ENCODE data around the gene COLEC12.

The COLEC12 gene

DNA sequence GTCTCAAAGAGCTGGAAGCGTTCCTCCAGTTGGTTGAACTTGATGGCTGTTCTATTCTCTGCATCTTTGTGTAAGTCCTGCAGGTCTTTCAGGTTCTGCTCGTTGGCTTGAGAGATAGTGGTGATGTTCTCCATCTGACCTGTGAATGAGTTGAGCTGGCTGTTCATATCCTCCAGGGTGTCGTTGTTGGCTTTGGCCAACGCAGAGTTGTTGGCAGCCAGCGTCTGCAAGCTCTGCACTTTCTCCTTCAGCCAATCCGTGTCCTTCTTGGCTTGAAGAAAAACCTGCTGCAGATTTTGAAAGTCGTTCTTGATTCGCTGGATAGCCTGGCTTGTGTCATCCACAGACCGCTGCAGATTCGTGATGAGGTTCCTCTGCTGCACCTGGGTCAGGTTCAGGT, 153.9 kb downstream of the COLEC12 start:
- no peak overlapping the region for H3K27ac ChIP-seq (ENCODE audit: low read length, poor library complexity, severe bottlenecking)

DNA sequence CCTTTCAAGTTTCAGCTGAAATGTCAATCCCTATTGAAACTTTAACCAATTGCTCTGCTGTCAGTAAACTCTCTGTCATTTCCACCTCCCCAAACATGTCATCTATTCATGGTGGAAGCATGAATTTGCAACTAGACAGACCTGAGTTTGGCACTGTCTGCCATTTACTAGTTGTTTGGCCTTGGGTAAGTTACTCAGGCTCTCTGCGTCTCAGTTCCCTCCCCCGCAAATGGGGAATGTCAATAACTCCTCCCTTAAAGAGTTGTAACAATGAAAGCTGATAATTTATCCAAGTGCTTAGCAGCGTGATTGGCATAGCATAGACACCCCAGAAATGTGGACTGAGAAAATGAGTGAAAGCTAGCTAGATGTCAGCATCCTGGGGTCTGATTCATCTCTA, 159.4 kb downstream of the COLEC12 start:
- H3K27me3 ChIP-seq (ENCODE audit: control insufficient read depth in 1 of 2, insufficient read depth in 1 of 2, low read length in 2 of 2), result no peaks in the 10 kb centered on the region
- WGBS, result 96% methylated on average over 2 of the region's 3 CpGs
- H2AFZ ChIP-seq (ENCODE audit: low read depth, low read length), result no peak overlapping the region
- no peak overlapping the region for H3K4me3 ChIP-seq (ENCODE audit: insufficient read depth in 1 of 2, low read depth in 1 of 2, low read length in 2 of 2)
- no peak overlapping the region for H3K23ac ChIP-seq (ENCODE audit: low read length in 2 of 2)
- H3K27ac ChIP-seq (ENCODE audit: low read length, poor library complexity, severe bottlenecking), result no peak overlapping the region
- H3K18ac ChIP-seq (ENCODE audit: low read depth in 1 of 2, low read length in 2 of 2), result no peak overlapping the region
- no peak overlapping the region for H2AK5ac ChIP-seq (ENCODE audit: low read length, severe bottlenecking)
- no peak overlapping the region for H4K91ac ChIP-seq (ENCODE audit: low read length)
- H2BK5ac ChIP-seq (ENCODE audit: low read depth, low read length, poor library complexity, severe bottlenecking), result no peak overlapping the region
- no peak overlapping the region for H2BK15ac ChIP-seq (ENCODE audit: low read depth, poor library complexity, severe bottlenecking)
- no peaks in the 10 kb centered on the region for H3K79me1 ChIP-seq (replicated peaks; ENCODE audit: low read length, poor library complexity, severe bottlenecking)
- no peak overlapping the region for H3K4ac ChIP-seq (ENCODE audit: low read depth in 1 of 2, low read length in 2 of 2)
- no peak overlapping the region for H3K4me2 ChIP-seq (ENCODE audit: low read length, poor library complexity, severe bottlenecking)
- H3K4me1 ChIP-seq (ENCODE audit: control insufficient read depth, insufficient read depth, low read depth, low read length), result no peaks in the 10 kb centered on the region
- H3K9ac ChIP-seq (ENCODE audit: low read length), result no peak overlapping the region
- H3K9me3 ChIP-seq (ENCODE audit: control insufficient read depth, low read length), result peaks cover 8% of the 10 kb centered on the region
- no peak overlapping the region for H2BK12ac ChIP-seq (ENCODE audit: low read length in 2 of 2)
- peaks cover 0 to 97% of the 10 kb centered on the region in 2 experiments for H3K36me3 ChIP-seq (ENCODE audit: control insufficient read depth in 1 of 2, insufficient read depth in 2 of 2, low read depth in 1 of 2, low read length in 2 of 2)
- no peak overlapping the region for H4K8ac ChIP-seq (ENCODE audit: low read length)
- no peak overlapping the region for H2BK120ac ChIP-seq (ENCODE audit: low read depth, low read length)
- DNase-seq, result no peak
- H3K14ac ChIP-seq (ENCODE audit: low read length in 2 of 2), result no peak overlapping the region

More for the DNA sequence above, 153.9 kb downstream of the COLEC12 start:
- Histone ChIP-seq H3K4me3 (ENCODE audit: insufficient read depth in 1 of 2, low read depth in 1 of 2, low read length in 2 of 2) (peak overlapping the region in 1 of 2 experiments; percentile 12), H3K14ac (ENCODE audit: low read length in 2 of 2) (no peak overlapping the region), H3K4me2 (ENCODE audit: low read length, poor library complexity, severe bottlenecking) (no peak overlapping the region), H3K36me3 (ENCODE audit: control insufficient read depth in 1 of 2, insufficient read depth in 2 of 2, low read depth in 1 of 2, low read length in 2 of 2) (peaks cover 7 to 78% of the 10 kb centered on the region in 2 experiments), H2AFZ (ENCODE audit: low read depth, low read length) (no peak overlapping the region), H3K4me1 (ENCODE audit: control insufficient read depth, insufficient read depth, low read depth, low read length) (no peaks in the 10 kb centered on the region), H2BK120ac (ENCODE audit: low read depth, low read length) (no peak overlapping the region), H2BK5ac (ENCODE audit: low read depth, low read length, poor library complexity, severe bottlenecking) (no peak overlapping the region), H2BK12ac (ENCODE audit: low read length in 2 of 2) (no peak overlapping the region), H4K8ac (ENCODE audit: low read length) (no peak overlapping the region), H3K18ac (ENCODE audit: low read depth in 1 of 2, low read length in 2 of 2) (no peak overlapping the region), H2BK15ac (ENCODE audit: low read depth, poor library complexity, severe bottlenecking) (no peak overlapping the region), H3K23ac (ENCODE audit: low read length in 2 of 2) (no peak overlapping the region), H2AK5ac (ENCODE audit: low read length, severe bottlenecking) (no peak overlapping the region), H3K79me1 (replicated peaks; ENCODE audit: low read length, poor library complexity, severe bottlenecking) (no peaks in the 10 kb centered on the region), H3K9ac (ENCODE audit: low read length) (no peak overlapping the region), H4K91ac (ENCODE audit: low read length) (no peak overlapping the region), H3K4ac (ENCODE audit: low read depth in 1 of 2, low read length in 2 of 2) (no peak overlapping the region), H3K9me3 (ENCODE audit: control insufficient read depth, low read length) (peaks cover 13% of the 10 kb centered on the region), H3K27me3 (ENCODE audit: control insufficient read depth in 1 of 2, insufficient read depth in 1 of 2, low read length in 2 of 2) (no peaks in the 10 kb centered on the region)
- DNase-seq, result no peak
- 88% methylated on average over 10 of the region's 10 CpGs for WGBS

DNA sequence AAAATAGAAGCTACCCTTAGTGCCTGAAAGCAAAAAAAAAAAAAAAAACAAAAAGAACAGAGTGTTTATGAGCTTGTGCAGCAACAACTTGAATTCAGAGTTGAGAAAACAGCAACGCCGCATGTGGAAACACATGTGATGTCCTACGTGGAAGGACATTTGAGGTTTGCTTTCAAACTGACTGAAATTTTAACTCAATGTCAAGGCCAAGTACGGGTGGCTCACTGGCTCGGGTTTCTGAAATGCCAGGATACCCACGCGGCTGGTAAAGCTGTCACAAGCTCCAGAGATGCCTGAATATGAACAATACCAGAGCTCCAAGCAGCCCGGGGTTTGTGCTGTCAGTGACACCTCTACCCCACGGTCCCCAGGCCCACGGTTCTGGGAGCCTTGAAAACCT, 160.5 kb downstream of the COLEC12 start:
- no peak overlapping the region for H2BK12ac ChIP-seq (ENCODE audit: low read length in 2 of 2)
- H3K4ac ChIP-seq (ENCODE audit: low read depth in 1 of 2, low read length in 2 of 2), result no peak overlapping the region
- H3K9ac ChIP-seq (ENCODE audit: low read length), result no peak overlapping the region
- no peak overlapping the region for H3K14ac ChIP-seq (ENCODE audit: low read length in 2 of 2)
- H3K18ac ChIP-seq (ENCODE audit: low read depth in 1 of 2, low read length in 2 of 2), result no peak overlapping the region
- H3K27me3 ChIP-seq (ENCODE audit: control insufficient read depth in 1 of 2, insufficient read depth in 1 of 2, low read length in 2 of 2), result no peaks in the 10 kb centered on the region
- no peak overlapping the region for H2BK120ac ChIP-seq (ENCODE audit: low read depth, low read length)
- no peak overlapping the region for H2AFZ ChIP-seq (ENCODE audit: low read depth, low read length)
- no peak overlapping the region for H2AK5ac ChIP-seq (ENCODE audit: low read length, severe bottlenecking)
- no peaks in the 10 kb centered on the region for H3K4me1 ChIP-seq (ENCODE audit: control insufficient read depth, insufficient read depth, low read depth, low read length)
- no peak overlapping the region for H2BK5ac ChIP-seq (ENCODE audit: low read depth, low read length, poor library complexity, severe bottlenecking)
- 81% methylated on average over 10 of the region's 10 CpGs for WGBS
- H4K91ac ChIP-seq (ENCODE audit: low read length), result no peak overlapping the region
- peaks cover 0 to 97% of the 10 kb centered on the region in 2 experiments for H3K36me3 ChIP-seq (ENCODE audit: control insufficient read depth in 1 of 2, insufficient read depth in 2 of 2, low read depth in 1 of 2, low read length in 2 of 2)
- H3K4me3 ChIP-seq (ENCODE audit: insufficient read depth in 1 of 2, low read depth in 1 of 2, low read length in 2 of 2), result no peak overlapping the region
- H3K27ac ChIP-seq (ENCODE audit: low read length, poor library complexity, severe bottlenecking), result no peak overlapping the region
- no peak overlapping the region for H2BK15ac ChIP-seq (ENCODE audit: low read depth, poor library complexity, severe bottlenecking)
- no peak overlapping the region for H3K23ac ChIP-seq (ENCODE audit: low read length in 2 of 2)
- no peaks in the 10 kb centered on the region for H3K9me3 ChIP-seq (ENCODE audit: control insufficient read depth, low read length)
- DNase-seq, result no peak
- H4K8ac ChIP-seq (ENCODE audit: low read length), result no peak overlapping the region
- H3K4me2 ChIP-seq (ENCODE audit: low read length, poor library complexity, severe bottlenecking), result no peak overlapping the region
- H3K79me1 ChIP-seq (replicated peaks; ENCODE audit: low read length, poor library complexity, severe bottlenecking), result no peaks in the 10 kb centered on the region

DNA sequence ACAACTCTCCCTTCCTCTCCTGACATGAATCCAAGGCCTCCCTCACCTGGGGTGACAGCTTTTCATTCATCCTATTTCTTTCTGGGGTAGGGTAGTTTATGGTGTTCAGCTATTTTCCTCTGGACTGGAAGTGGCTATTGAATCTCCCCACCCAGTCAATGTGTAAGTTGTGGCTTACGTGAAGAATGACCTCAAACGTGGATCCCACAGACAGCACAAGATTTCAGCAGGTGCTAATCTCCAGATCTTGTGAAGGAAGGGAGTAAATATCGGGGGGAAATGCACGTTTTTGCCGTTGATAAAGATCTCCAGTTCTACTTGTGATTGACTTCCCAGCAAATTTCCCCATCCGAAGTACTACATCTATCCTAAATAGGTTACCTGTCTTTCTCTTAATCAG, 161.3 kb downstream of the COLEC12 start:
- Histone ChIP-seq H3K79me1 (replicated peaks; ENCODE audit: low read length, poor library complexity, severe bottlenecking) (no peaks in the 10 kb centered on the region), H3K18ac (ENCODE audit: low read depth in 1 of 2, low read length in 2 of 2) (no peak overlapping the region), H2BK5ac (ENCODE audit: low read depth, low read length, poor library complexity, severe bottlenecking) (no peak overlapping the region), H3K4me3 (ENCODE audit: insufficient read depth in 1 of 2, low read depth in 1 of 2, low read length in 2 of 2) (no peak overlapping the region), H2BK120ac (ENCODE audit: low read depth, low read length) (no peak overlapping the region), H3K9ac (ENCODE audit: low read length) (no peak overlapping the region), H3K27ac (ENCODE audit: low read length, poor library complexity, severe bottlenecking) (no peak overlapping the region), H2AK5ac (ENCODE audit: low read length, severe bottlenecking) (no peak overlapping the region), H4K8ac (ENCODE audit: low read length) (no peak overlapping the region), H3K14ac (ENCODE audit: low read length in 2 of 2) (no peak overlapping the region), H4K91ac (ENCODE audit: low read length) (no peak overlapping the region), H2BK12ac (ENCODE audit: low read length in 2 of 2) (no peak overlapping the region), H3K23ac (ENCODE audit: low read length in 2 of 2) (no peak overlapping the region), H3K4me1 (ENCODE audit: control insufficient read depth, insufficient read depth, low read depth, low read length) (no peaks in the 10 kb centered on the region), H3K36me3 (ENCODE audit: control insufficient read depth in 1 of 2, insufficient read depth in 2 of 2, low read depth in 1 of 2, low read length in 2 of 2) (peaks cover 5 to 96% of the 10 kb centered on the region in 2 experiments), H3K4ac (ENCODE audit: low read depth in 1 of 2, low read length in 2 of 2) (no peak overlapping the region), H3K4me2 (ENCODE audit: low read length, poor library complexity, severe bottlenecking) (no peak overlapping the region), H3K9me3 (ENCODE audit: control insufficient read depth, low read length) (no peaks in the 10 kb centered on the region), H3K27me3 (ENCODE audit: control insufficient read depth in 1 of 2, insufficient read depth in 1 of 2, low read length in 2 of 2) (no peaks in the 10 kb centered on the region), H2AFZ (ENCODE audit: low read depth, low read length) (no peak overlapping the region), H2BK15ac (ENCODE audit: low read depth, poor library complexity, severe bottlenecking) (no peak overlapping the region)
- DNase-seq, result no peak
- 94% methylated on average over 6 of the region's 6 CpGs for WGBS

All from mesenchymal stem cell (in vitro differentiated cells and primary cell).